ENCODE data around the gene GTF2A2. TPM values are rescaled to one million over a fixed set of nuclear protein-coding genes. Genes with fewer than 3 reads are reported as not detected.

Gene GTF2A2
- total RNA-seq, 1 experiment from 2014 or later, result 93.7 TPM

DNA sequence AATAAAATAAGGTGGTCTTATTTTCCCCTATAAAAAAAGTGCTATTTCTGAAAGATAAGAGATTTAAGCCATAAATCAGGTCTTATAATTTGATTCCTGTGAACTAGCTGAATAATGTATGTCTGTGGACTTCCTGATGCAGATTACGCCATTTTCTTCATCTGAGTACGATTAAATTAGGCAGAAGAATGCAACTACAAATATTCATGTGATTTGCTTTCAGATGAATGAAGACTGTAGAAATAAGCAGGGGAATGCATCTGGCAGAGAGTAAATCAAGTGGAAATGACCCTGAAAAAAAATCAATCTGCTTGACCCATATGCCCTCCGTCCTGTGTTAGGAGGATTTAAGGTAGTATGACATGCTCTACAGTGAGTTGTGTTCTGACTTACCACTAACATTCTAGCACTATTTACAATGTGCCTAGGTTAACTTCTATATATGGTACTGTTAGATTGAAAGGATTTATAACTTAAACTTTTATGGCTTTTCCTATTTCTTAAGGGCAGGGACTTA is 17.1 kb upstream of the GTF2A2 start:
- peaks cover 7% of the 10 kb centered on the region for H3K4me1 Mint-ChIP-seq (ENCODE audit: low read depth, unreplicated experiment)
- TF ChIP-seq, protein P1, sequence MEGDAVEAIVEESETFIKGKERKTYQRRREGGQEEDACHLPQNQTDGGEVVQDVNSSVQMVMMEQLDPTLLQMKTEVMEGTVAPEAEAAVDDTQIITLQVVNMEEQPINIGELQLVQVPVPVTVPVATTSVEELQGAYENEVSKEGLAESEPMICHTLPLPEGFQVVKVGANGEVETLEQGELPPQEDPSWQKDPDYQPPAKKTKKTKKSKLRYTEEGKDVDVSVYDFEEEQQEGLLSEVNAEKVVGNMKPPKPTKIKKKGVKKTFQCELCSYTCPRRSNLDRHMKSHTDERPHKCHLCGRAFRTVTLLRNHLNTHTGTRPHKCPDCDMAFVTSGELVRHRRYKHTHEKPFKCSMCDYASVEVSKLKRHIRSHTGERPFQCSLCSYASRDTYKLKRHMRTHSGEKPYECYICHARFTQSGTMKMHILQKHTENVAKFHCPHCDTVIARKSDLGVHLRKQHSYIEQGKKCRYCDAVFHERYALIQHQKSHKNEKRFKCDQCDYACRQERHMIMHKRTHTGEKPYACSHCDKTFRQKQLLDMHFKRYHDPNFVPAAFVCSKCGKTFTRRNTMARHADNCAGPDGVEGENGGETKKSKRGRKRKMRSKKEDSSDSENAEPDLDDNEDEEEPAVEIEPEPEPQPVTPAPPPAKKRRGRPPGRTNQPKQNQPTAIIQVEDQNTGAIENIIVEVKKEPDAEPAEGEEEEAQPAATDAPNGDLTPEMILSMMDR (IDR thresholded peaks at IDR 0.05; ENCODE audit: unreplicated experiment), result no peak
- H3K9me3 Mint-ChIP-seq (ENCODE audit: low read depth, unreplicated experiment), result no peaks in the 10 kb centered on the region
- no peaks in the 10 kb centered on the region for H3K27me3 Mint-ChIP-seq (ENCODE audit: unreplicated experiment)
- H3K27ac Mint-ChIP-seq (ENCODE audit: unreplicated experiment), result no peak overlapping the region
- BruUV-seq (replicated peaks), result no TSS peak
- no peak overlapping the region for H3K4me3 Mint-ChIP-seq (ENCODE audit: low read depth, unreplicated experiment)
- intact Hi-C loops (cut with micrococcal nuclease; ENCODE audit: unreplicated experiment), result no loop called here
- CTCF ChIA-PET, result no interaction called here
- no peak for DNase-seq
- H3K36me3 Mint-ChIP-seq (ENCODE audit: insufficient read depth, unreplicated experiment), result peaks cover 90% of the 10 kb centered on the region

DNA sequence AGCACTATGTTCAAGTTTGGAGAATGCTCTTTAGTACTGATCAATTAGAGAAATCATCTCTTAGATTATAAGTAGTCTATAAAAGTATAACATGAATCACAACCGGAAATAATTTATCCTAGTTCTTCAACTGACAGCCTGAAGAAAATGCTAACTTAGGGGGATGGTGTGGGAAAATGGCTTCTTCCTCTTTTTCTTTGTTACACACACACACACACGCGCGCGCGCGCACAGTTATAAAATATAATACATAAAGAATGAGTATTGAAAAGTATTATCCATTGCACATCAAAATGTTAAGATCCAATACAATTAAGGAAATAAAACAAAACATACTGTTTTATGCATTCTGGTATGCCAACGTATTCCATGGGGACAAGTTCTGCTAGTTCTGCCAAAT is 11.2 kb upstream of the GTF2A2 start:
- CTCF ChIA-PET, result no interaction called here
- no TSS peak for BruUV-seq (replicated peaks)
- no peak overlapping the region for H3K27ac Mint-ChIP-seq (ENCODE audit: unreplicated experiment)
- H3K36me3 Mint-ChIP-seq (ENCODE audit: insufficient read depth, unreplicated experiment), result peaks cover 52% of the 10 kb centered on the region
- no peaks in the 10 kb centered on the region for H3K4me1 Mint-ChIP-seq (ENCODE audit: low read depth, unreplicated experiment)
- TF ChIP-seq, protein P1 (IDR thresholded peaks at IDR 0.05; ENCODE audit: unreplicated experiment), result no peak
- no peaks in the 10 kb centered on the region for H3K9me3 Mint-ChIP-seq (ENCODE audit: low read depth, unreplicated experiment)
- no peaks in the 10 kb centered on the region for H3K27me3 Mint-ChIP-seq (ENCODE audit: unreplicated experiment)
- DNase-seq, result no peak
- H3K4me3 Mint-ChIP-seq (ENCODE audit: low read depth, unreplicated experiment), result no peak overlapping the region
- intact Hi-C loops (cut with micrococcal nuclease; ENCODE audit: unreplicated experiment), result no loop called here

DNA sequence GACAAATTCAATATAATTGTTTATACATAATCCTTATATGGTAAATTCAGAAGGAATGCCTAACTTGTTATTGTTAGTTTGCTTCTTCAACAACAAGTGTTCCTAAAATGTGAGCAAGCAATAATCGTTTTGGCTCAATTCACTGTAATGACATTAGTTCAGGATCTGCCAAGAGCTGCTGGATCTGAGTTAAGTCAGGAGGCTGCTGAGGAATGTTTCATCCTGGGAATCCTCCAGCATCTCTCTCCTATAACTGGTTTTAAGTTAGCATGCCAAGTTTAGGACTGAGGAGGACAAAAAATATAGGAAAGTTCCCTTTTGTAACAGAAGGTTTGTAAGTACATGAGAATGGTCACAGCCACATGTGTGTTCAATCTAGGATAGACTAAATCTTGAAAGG is 4.9 kb upstream of the GTF2A2 start:
- H3K4me1 Mint-ChIP-seq (ENCODE audit: low read depth, unreplicated experiment), result no peaks in the 10 kb centered on the region
- CTCF ChIA-PET, result interaction anchor here (0.5 to 1.0 kb wide), 2 partner anchors 9 to 338 kb away, joined by 3 read pairs; no protein-coding TSS in a partner anchor

DNA sequence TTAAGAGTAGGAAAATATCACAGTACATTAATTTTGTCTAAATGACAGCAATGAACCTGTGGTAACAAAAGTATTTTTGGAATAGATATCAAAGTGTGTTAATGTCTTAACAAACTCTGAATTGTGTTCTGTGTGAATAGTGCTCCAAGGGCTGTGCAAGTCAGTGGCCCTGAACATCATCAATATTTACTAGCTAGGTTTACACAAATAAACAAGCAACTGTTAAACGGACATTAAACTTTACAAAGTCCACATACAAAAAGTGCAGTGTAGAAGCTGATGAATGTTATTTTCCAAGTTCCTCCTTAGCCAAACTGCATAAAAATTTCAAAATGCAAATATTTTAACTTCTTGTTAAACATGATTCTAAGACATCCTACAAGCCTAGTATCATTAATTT is 2.1 kb upstream of the GTF2A2 start:
- no peak overlapping the region for H3K4me3 Mint-ChIP-seq (ENCODE audit: low read depth, unreplicated experiment)

More for the DNA sequence above, 4.9 kb upstream of the GTF2A2 start:
- Mint-ChIP-seq H3K27ac (ENCODE audit: unreplicated experiment) (no peak overlapping the region), H3K4me3 (ENCODE audit: low read depth, unreplicated experiment) (no peak overlapping the region), H3K36me3 (ENCODE audit: insufficient read depth, unreplicated experiment) (peaks cover 18% of the 10 kb centered on the region), H3K9me3 (ENCODE audit: low read depth, unreplicated experiment) (no peaks in the 10 kb centered on the region), H3K27me3 (ENCODE audit: unreplicated experiment) (no peaks in the 10 kb centered on the region)
- TF ChIP-seq, protein P1 (IDR thresholded peaks at IDR 0.05; ENCODE audit: unreplicated experiment), result no peak
- BruUV-seq (replicated peaks), result no TSS peak
- DNase-seq, result no peak
- intact Hi-C loops (cut with micrococcal nuclease; ENCODE audit: unreplicated experiment), result no loop called here

More for the DNA sequence above, 2.1 kb upstream of the GTF2A2 start:
- BruUV-seq (replicated peaks), result no TSS peak
- DNase-seq, result no peak
- H3K4me1 Mint-ChIP-seq (ENCODE audit: low read depth, unreplicated experiment), result no peaks in the 10 kb centered on the region
- H3K27ac Mint-ChIP-seq (ENCODE audit: unreplicated experiment), result no peak overlapping the region
- H3K36me3 Mint-ChIP-seq (ENCODE audit: insufficient read depth, unreplicated experiment), result peaks cover 10% of the 10 kb centered on the region
- intact Hi-C loops (cut with micrococcal nuclease; ENCODE audit: unreplicated experiment), result no loop called here
- H3K9me3 Mint-ChIP-seq (ENCODE audit: low read depth, unreplicated experiment), result no peaks in the 10 kb centered on the region
- TF ChIP-seq, protein P1 (IDR thresholded peaks at IDR 0.05; ENCODE audit: unreplicated experiment), result no peak
- CTCF ChIA-PET, result no interaction called here
- H3K27me3 Mint-ChIP-seq (ENCODE audit: unreplicated experiment), result no peaks in the 10 kb centered on the region

All from Calu3 (cell line).